ENCODE measurements around the gene OGA.

OGA gene

DNA sequence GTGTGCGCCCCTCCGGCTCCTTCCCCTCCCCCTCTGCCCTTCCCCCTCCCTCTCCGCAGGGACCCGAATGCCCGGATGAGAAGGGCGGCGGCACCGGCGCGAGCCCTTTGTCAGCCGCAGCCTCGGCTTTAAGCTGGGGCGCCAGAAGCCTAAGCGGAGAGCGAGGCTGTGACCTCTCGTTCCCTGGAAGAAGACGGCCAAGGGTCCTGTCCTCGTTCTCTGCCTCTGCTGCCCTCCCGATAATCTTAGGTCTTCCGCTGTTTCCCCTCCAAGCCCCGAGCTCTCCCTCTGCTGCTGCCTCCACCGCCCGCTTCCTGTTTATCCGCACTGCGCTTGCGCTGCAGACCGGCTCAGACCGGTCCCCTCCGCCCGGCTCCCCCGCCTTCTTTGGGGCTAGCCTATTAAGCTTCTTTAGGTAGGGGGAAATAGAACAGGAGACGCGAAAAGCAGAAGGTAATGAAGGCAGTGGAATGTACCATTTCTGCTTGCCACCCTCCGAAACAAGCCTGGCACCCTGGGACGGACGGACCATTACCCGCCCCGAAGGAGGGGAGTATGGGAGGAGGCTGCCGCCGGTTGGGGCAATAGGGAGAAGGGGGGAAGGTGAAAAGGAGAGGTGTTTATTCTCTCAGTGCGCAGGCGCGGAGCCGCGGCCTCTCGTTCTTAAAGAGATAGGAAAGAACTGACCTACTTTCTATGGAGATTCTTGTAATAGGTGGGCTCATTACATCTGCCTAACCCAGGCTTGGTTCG is at the start of gene OGA:
TSS of gene OGA (minus strand) at position 326 of the 753 bp plus-strand sequence. CDS start 422 bp downstream, outside the sequence.
- DNase-seq: peak; percentile 98

GRCh38 chr10:101867931-101868330 is 49.7 kb upstream of the OGA start:
- DNase-seq: no peak

DNA sequence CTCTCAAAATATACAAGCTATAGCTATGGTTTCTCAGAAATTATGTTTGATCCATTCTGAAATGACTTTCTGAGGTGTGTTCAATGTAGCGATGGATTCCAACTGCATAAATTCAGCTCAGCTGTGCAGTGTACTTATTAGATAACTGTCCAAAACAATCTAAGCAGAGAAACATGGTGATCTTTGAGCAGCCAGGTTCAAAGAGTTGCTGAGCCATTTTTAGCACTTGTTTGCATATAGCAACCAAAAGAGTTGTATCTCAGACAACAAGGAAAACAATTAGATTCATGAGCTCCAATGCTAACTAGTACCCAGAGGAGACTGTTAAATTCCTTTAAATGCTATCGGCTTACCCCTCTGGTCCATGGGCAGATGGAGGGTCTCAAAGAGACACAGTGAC is 41.3 kb upstream of the OGA start:
- no peak for DNase-seq

DNA sequence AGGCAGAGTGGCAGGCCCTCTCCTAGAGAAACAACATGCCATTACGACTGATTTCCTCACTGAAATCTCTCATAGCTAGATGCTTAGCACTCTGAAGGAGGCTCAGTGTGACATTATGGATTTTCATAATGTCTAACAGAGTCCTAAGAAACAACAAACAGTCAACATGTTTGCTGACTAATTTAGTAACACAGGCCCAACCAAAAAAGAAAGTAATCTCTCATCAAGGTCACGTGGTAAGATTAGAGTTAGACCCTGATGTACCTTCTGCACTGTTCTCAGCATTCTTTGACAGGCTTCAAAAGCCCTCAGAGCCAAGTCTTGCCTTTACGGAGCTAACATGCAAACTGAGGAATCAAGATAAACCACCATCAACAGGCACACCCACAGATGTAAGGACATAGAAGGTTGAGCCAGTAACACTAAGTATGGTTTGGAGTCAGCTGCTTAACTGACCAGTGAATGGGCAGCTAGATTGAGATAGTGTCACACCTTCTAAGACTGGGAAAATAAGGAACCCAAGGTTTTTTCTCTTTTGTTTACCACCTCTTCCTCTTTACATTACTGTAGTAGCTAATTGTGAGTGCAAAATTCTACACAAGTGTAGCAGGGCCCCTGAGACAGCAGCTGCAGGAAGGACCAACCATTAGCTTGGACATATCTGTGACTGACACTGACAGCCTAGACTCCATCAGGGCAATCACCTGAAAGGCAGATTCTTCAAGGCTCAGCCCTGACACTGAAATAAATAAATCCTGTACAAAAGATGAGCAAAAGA is 40.7 kb upstream of the OGA start:
- no peak for DNase-seq

- DNase-seq: no peak
Observed at GRCh38 chr10:101857802-101858476, 39.7 kb upstream of the OGA start.

GRCh38 chr10:101856626-101857025 is 38.4 kb upstream of the OGA start:
- DNase-seq: no peak

GRCh38 chr10:101851411-101852116 is 33.3 kb upstream of the OGA start:
- DNase-seq: no peak

- no peak for DNase-seq
Observed at GRCh38 chr10:101850749-101851148, 32.5 kb upstream of the OGA start.

GRCh38 chr10:101848894-101849351 is 30.7 kb upstream of the OGA start:
- no peak for DNase-seq

GRCh38 chr10:101848408-101848807 is 30.2 kb upstream of the OGA start:
- DNase-seq: no peak

DNA sequence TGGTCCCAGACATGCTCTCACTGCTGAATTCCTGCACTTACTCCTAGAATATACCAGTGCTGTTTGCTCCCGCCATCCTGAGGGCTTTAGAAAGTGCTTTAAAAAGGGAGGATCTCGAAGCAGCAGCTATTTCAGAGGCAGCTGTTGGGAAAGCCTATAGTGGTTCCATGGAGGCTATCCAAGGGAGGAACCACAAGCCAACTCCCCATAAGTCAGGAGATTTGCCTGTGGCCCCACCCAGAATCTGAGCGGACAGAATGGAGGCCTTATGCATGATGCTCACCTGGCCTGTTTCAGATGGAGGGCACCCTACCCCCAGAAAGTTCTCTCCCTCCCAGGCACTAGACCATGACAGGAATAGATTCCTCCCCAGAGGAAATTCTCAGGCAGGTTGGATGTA is 27.6 kb upstream of the OGA start:
- no peak for DNase-seq

- DNase-seq: no peak
Observed at GRCh38 chr10:101843032-101844021, 25.1 kb upstream of the OGA start, which contains the start of gene KCNIP2. Gene KCNIP2, minus strand, starts transcription at chr10:101843800. Its CDS starts 232 bp downstream, at chr10:101843568.

- DNase-seq: no peak
Observed at GRCh38 chr10:101841826-101842225, 23.6 kb upstream of the OGA start.

DNA sequence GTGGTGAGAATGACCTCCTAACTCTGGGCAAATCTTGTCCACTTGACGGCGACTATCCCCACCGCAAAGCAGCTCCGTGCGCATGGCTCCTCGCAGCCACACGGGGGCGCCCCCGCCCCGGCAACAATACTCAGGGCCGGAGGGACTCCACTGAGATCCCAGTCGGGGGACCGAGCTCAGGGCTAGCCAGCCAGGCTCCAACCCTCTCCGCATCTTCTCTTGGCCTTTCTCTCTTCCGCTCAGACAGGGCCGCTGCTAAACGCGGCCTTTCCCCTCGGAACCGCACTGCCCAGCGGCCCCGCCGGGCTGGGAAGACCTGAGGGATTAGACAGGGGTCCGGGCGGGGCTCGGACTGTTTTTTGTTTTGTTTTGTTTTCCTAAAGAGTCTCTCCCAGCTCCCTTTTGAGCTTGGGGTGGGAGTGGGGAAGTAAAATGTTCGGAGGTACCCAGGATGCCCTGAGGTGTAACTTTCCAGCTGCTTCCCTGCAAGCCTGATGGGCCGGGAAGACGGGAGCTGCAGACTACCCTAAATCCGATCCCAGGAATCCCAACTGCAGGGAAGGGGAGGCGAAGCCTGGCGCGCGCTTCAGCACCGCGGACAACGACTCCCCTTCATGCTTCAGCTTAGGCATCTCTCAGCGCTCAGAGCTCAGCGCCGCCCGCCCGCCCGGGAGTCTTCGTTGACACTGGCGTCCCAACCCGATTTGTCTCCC is 22.7 kb upstream of the OGA start:
- no peak for DNase-seq

DNA sequence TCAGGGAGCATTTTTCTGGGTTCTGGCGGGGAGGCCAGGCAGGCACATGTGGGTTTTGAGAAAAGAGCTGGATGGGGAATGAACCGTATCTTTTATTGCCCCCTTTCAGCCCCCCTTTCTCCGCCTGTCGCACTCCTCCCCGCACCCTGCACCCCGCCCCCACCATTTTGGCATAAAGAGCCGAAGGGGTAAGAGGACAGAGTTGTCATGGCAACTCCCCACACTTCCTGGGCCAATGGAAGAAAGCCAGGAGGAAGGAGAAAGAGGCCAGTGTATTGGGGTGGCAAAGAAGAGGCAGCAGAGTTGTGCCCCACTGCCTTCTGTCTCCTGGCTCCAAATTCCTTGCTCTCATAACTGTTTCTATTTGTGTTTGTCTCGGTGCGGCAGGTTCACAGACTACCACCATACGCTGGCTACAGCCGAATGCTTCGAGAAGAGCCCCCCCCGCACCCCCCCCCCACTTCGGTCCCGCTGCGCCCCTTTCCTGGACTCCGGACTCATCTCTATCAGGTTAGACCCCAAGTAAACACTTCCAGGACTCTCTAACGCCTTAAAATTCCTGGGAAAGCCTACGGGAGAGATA is 21.9 kb upstream of the OGA start:
- DNase-seq: no peak

DNA sequence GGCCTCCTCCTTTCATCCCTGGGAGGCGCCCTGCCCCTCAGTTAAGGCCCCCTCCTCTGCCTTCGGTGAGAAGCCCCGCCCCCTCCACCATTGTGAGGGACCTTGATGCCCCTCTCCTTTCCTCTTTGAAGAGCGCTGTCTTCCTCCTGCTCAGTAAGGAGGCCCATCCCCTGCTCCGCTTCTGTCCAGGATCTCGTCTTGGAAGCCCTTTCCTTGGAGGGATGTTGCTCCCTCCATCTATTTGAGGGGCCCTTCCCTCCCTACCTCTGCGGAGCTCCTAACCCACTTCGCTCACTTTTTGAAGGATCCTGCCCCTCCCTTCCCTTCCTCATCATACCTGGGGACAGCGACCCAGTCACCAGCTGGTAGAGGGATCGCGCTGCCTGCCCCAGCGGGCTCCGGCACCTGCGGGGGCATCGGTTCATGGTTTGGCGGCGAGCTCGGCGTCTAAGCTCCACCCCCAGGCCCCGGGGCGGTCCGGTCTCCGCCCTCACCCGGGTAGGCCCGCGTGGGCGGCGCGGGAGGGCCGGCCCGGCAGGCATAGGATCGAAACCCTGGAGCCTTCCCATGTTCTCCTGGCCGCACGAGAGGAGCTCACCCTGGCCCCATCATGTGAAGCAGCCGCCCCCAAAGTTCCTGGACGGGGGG is 21.3 kb upstream of the OGA start:
- no peak for DNase-seq

GRCh38 chr10:101839002-101839401 is 20.8 kb upstream of the OGA start:
- DNase-seq: no peak

DNA sequence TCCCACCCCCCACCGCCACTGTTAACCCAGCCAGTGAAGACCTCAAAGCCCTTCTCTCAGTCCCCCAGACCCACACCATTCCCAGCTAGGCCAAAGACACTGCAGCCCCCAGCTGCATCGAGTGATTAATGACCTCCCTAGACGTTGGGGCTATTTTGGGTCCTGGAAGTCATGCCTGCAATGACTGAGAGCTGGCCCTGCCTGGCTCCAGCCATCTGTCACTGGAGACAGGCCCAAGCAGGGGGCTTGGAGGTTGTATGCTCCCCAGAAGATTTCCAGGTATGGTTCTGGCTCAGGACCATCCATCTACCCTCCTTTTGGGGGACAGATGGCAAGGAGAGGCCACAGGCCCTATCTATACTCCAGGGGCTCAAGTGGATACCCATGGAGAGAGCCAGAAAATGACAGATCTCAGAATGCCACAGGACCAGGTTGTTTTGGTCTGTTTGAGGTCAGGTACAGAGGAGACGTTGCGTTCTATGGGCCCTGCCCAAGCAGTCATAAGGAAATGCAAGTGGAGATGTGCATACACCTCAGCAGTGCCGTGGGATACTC is 20.2 kb upstream of the OGA start:
- DNase-seq: no peak

- no peak for DNase-seq
Observed at GRCh38 chr10:101837748-101838147, 19.5 kb upstream of the OGA start.

DNA sequence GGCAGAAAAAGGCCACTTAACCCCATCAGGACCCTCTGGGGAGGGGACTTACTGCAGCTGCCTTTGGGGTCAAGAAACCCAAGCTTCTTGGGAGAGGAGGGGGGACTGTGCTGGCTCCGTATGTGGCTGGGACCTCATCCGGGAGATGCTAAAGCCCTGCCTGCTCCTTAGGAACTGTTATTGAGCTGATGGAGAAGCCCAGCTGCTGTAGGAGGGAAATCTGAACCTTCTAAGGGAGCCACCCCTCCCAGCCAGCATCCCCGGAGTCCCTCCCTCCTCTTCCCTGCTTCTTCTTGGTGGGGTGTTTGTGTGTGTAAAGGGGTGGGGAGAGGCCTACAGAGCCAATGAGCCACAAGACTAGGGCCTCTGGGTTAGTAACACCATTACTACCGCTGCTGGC is 17.1 kb upstream of the OGA start:
- no peak for DNase-seq

All from DMS 273 treated with DMSO at 0.1 percent for 48 hours (cell line).